Suppressor macrophage treated with lipopolysaccharide for 1 hour (primary cell): ENCODE results near the gene TMEM126B.
"Not testable (repeated sequence)": the region's sequence is repeated elsewhere in the genome, so short reads cannot be mapped to it uniquely, and the experiment has no call there.

ENCODE experiments used
- DNase-seq, 3 donors: peaks; one replicate each; pipeline ENCODE4 v3.0.0-alpha.2; 2020 to 2022

Gene TMEM126B

DNA sequence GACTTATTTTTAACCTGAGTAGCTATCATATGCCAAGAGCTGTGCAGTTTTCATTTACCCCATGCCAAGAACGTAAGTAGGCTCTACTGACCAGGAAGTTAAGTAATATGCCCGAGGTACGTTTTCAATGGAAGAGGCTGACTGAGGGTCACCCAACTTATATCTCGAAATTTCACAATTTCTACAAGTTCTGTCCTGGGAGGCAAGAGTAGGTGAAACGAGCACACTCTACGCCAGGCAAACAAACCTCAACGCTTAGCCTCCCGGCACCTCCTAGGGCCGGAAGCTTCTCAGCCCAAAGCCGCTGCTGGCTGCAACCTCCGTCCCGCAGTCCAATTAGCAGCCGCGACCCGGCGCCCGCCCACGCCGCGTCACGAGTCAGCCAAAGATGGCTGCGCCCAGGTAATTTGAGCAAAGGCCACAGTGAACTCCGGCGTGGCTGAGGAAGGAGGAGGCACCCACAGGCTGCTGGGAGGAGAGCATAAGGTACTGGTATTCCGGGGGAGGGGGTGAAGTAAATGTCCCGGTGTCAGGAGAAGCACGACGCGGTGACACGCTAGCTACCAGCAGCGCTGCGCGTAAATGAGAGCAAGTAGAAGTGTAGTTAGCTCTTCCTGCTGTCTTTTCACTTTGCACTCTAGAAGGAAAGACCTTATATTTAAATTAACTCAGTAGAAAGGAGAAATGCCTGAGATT lies 19.4 kb downstream of the TMEM126B start, which contains the start of gene TMEM126A:
Gene TMEM126A, plus strand, starts transcription at position 364 of the 696 bp plus-strand sequence. CDS start 2,289 bp downstream, outside the sequence.
- peak; percentile 87 to 94 (median 90) for DNase-seq

DNA sequence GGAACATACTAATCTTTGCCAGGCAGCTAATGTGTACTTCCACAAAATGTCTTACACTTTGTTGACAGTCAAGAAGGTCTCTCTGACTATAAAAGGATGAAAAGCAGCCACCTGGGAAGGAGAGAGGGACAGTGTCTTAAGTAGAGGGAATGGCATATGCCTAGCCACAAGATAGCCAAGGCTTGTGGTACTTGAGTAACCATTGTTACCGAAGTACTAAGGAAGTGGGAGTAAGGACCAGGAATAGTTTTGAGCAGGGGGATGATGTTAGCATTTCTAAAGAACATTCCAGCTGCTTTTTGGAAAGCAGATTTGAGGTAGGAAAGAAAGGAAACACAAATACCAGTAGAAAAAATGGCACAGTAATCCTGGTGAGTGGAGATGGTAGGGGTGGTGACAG lies 22.7 kb downstream of the TMEM126B start:
- DNase-seq, result no peak

DNA sequence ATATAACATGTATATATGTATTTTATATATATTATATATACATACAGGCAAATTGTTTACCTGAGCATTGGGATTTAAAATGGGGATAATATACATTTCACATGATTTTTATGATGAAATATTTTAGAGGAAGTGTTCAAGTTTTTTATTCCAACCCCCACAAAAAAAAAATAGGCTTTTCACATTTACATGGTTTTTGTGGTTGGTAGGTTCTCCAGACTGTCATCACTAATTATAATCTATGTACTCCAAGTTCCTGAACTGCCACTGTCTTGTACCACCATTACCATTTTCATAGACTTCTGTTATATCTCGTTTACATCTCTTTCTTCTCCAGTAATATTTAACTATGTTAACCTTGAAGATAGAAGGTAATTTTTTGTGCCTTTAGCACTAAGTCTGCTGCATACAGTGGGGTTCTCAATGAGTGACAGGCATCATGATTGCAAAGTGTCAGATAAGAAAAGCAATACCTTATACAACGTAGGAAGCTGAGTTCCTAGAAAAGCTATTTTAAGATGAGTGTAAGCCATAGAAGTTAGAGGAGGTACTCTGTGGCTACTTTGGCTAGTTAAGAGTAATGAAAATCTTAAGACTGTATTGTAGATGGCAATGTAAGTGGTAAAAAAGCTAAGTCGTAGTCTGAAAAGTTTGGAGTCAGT lies 24.5 kb downstream of the TMEM126B start:
- DNase-seq, result peak in 2 of 3 donors; percentile 18 to 29

DNA sequence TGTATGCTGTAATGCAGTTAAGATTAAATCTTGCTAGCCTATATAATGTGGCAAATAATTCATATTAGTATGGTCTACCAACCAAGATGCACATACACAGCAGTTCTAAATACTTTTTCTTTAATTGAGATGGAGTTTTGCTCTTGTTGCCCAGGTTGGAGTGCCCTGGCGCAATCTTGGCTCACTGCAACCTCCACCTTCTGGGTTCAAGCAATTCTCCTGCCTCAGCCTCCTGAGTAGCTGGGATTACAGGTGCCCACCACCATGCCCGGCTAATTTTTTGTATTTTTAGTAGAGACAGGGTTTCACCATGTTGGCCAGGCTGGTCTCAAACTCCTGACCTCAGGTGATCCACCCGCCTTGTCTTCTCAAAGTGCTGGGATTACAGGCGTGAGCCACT lies 25.9 kb downstream of the TMEM126B start:
- DNase-seq, result not testable (repeated sequence)

DNA sequence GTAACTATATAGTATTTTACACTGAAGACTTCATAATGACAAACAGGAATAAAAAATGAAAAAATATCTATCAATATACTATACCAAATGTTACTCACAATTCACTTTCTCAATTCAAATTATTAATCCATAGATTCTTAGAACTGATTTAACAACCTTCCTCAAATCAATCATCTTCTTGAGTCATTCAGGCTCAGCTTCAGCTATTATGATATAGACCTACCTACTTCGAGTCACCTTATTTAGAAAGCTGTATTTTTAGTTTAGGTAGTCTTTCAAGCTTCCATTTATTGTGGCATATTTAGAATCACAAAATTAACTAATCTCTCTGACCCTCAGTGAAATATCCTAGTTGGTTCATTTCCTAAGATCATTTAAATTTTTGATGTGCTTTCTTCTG lies 28.4 kb downstream of the TMEM126B start:
- no peak for DNase-seq

DNA sequence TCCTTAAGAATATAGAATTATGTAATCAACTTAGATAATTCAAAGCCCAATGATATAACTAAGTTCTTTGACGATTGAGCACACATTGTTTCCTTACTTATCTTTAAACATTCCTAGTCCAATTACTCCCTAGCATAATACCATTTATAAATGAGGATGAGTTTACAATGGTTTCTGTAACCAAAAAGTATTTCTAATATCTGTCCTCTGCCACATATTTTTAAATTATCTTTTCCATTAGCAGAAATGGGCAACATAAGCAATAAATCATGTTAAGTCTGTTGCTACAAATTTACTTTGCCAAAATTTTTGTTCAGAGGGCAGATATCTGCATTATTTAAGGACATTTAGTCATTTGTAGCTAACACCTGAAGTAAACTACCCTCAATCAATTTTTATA lies 29.8 kb downstream of the TMEM126B start:
- DNase-seq, result no peak

DNA sequence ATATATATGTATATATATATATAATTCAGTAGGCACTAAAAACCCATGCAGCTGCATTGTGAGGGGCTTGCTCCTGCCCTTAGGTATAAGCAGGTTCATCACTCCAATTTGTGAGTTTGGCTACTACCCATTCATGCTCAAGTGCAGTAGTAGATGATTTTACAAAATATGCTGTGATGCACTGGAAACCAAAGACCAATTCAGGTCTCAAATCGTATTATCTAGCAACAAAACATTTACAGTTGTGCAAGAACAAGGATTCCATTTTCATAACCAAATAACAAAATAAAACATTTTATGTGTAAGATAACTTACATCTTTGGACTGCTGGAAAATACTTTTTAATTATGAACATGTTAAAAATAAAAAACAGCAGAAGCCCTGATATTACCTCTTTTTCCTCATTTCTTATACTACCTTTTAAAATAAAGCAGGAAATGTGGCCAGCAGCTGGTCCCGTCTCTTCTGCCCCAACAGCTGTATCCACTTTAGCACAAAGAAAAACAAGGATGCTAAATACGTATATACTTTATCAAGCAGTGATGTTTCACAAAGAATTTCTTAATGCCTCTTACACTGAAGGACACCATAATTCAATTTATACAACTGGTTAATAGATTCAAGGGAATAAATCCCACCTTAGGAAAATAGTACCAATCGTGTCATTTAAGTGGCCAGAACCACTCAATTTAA lies 33.7 kb downstream of the TMEM126B start:
- DNase-seq, result no peak

DNA sequence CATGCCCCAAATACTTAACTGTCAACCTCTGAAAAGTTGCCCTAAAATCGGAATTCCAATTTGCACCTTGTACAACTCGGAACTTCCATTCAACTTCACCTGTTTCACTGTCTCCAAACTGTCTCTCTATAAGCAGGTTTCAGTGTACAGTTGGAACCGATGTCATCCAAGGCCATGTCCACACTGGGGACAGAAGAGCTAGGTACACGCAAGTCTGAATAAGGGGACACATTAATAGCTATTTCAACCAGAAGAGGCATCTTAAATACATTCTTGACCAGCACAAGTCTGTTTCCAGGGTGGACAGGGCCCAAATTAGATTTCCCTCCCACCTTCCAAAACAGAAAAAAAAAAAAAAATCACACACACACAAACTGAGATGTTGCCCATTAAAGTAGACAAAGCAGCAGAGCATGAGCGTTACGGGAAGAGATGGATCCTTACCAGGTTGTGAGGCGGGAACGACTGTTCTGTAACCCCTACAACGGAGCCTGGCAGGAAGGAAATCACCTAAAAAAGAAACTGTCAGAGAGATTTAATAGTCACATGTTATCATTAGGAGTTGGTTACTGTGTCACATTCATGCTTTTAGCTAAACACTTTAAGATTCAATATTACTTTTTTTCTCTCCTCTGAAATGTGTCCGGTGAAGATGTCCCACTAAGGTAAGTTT lies 34.8 kb downstream of the TMEM126B start:
- peak in 2 of 3 donors; percentile 9 to 19 for DNase-seq

DNA sequence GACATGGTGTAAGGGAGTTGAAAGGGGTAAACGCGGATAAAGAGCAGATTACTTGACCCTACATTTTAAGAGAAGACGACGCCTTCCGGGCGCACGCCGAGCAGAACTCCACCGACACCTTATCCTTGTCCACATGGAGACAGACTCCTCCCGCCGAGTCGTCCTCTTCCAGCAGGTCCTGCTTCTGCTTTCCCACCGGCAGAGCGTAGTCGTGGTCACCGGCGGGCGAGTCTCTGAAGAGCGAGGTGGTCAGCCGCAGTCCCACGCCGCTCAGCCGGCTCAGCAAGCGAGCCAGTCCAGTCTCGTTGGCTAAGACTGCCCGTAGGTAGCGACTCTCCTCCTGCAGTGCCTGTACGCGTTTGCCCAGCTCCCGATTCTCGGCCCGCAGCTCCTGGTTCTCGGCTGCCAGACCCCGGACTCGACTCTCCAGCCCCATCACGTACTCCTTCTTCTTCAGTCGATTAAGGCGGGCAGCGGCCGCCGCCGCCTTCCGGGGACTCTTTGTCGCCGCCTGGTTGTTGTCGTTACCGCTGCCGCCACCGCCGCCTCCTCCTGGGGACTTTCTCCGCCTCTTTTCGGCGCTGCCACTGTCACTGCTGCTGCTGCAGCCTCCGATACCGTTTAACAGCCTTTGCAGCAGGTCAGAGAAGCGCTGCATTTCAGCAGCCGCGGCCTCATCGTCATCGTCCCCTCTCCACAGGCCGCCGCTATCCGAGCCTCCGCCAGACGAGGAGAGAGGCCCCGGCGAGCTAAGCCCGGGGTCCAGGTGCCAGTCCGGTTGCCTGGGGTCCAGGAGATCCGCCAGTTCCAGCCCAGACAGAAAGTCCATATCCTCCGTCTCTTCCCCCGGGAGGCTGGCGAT lies 35.6 kb downstream of the TMEM126B start:
- peak; percentile 86 to 93 (median 88) for DNase-seq

DNA sequence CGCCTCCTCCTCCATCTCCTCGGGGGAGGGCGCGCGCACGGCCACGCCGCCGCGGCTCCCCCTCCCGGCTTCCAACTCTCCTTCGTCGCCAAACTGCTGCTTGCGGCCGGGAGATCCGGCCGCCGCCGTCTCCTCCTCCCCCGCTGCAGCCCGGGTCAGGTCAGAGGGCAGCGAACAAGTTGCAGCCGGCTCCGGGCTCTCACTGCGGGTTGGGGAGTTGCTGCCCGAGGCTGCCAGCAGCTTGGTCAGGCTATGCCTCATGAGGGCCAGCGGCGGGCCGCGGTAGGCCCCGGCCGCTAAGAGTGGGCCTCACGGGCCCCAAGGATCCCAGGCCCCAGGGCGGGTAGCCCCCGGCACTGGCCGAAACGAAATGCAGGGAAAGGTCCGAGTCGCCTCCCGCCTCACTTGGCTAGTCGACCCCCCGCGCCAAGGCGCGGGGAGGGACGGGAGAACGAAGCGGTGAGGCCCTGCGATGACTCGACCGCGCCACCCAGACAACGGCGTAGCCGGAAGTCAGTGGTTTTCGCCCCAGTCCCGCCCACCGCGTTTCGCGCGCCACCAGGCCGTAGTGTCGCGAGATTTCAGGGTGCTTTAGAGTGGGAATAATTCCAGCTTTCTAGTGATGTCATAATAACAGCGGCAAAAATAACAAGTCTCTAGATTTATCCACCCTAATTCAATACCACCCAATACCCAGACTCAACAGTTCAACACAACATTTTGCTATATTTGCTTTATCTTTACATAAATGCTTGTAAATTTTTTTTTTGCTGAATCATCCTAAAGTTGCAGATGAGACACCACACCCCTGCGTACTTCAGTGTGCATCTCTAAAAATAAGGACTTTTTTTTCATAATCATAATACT lies 36.5 kb downstream of the TMEM126B start, which contains the start of gene CREBZF:
Gene CREBZF, minus strand, starts transcription at position 515 of the 867 bp plus-strand sequence. Its CDS starts 254 bp downstream, at position 261.
- peak; percentile 98 to 99 (median 98) for DNase-seq

DNA sequence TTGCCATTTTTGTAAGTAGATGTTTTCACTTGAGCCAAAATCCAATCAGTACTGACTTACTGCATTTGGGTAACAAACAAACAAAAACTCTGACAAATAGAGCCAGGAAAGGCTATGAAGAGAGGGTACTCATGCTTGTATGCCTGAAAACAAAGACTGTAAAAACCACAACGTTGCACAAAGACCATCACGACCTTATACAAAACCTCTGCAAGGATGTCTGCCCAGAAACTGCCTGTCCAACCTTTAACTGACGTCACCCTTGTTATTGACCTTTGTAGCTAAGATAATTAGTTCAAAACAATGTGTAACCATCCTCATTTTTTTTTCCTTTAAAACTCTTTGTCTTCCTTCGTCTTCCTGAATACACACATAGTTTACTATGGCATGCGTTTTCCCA lies 37.3 kb downstream of the TMEM126B start:
- no peak for DNase-seq

DNA sequence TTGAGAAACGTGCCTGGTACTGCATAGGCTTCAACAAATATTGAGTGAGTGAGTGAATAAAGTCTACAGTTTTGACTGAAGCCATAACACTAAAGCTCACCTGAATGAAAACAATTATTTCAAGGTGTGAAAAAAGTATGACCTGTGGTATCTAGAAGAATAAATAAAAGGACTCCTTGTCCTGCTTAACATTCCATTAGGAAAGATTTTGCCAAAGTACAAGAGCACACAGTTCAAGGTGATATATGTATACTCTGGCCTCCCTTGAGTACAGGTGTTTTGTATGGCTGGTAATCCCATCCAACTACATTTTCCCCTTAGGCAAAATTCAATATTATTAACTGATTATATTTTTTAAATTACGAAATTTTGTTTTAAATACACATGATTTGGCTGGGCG lies 38.3 kb downstream of the TMEM126B start:
- no peak for DNase-seq

DNA sequence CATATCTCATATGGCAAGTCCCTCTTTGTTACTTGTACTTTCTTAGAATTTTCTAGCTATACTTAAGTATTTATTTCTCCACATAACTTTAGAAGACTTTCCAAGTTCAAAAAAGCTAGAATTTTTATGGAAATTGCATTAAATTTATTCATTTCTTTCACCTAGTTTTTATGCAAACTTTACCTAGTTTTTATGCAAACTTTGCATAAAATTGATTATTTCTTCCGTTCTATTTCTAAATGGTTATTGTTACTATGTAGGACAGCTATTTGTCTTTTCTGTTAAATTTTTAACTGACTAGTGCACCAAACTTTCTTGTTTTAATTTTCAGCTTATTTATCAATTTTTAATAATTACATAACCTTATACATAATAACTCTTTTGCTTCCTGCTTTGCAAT lies 39.8 kb downstream of the TMEM126B start:
- DNase-seq, result no peak

DNA sequence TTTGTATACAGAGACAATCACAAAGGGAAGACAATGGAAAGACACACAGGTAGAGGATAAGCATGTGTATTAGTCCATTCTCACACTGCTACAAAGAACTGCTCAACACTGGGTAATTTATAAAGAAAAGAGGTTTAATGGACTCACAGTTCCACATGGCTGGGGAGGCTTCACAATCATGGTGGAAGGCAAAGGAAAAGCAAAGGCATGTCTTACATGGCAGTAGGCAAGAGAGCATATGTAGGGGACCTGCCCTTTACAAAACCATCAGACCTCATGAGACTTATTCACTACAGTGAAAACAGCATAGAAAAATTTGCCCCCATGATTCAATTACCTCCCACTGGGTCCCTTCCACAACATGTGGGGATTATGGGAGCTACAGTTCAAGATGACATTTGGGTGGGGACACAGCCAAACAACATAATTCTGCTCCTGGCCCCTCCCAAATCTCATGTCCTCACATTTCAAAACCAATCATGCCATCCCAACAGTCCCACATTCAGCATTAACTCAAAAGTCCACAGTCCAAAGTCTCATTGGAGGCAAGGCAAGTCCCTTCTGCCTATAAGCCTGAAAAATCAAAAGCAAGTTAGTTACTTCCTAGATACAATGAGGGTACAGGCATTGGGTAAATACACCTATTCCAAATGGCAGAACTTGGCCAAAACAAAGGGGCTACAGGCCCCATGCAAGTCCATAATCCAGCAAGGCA lies 42.7 kb downstream of the TMEM126B start:
- DNase-seq, result not testable (repeated sequence)

DNA sequence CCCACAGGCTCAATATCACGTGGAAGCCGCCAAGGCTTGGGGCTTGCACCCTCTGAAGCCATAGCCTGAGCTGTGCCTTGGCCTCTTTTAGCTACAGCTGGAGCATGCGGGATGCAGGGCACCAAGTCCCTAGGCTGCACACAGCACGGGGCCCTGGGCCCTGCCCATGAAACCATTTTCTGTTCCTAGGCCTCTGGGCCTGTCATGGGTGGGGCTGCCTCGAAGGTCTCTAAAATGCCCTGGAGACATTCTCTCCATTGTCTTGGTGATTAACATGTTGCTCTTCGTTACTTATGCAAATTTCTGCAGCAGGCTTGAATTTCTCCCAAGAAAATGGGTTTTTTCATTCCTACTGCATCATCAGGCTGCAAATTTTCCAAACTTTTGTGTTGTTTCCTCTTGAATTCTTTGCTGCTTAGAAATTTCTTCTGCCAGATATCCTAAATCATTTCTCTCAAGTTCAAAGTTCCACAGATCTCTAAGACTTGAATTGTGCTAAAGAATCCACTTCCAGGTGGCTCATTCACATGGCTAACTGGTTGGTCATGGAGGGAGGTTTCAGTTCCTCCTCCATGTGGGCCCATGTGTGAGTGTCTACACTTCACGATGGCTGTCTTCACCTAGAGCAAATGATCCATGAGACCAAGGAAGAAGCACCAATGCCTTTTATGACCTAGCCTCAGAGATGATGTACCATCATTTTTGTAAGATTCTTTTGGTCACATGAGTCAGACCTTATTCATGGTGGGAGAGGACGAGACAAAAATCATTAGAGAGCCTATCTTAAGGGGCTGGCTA lies 43.9 kb downstream of the TMEM126B start:
- DNase-seq, result no peak

DNA sequence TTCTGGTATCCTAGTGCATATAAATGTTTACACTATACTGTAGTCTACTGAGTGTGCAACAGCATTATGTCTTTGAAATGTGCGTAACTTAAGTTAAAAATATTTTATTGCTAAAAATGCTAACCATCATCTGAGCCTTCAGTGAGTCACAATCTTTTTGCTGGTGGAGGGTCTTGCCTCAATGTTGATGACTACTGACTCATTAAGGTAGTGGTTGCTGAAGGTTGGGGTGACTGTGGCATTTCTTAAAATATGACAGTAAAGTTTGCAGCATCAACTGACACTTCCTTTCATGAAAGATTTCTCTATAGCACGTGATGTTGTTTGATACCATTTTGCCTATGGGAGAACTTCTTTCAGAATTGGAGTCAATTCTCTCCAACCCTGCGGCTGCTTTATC lies 45.0 kb downstream of the TMEM126B start:
- DNase-seq, result no peak

DNA sequence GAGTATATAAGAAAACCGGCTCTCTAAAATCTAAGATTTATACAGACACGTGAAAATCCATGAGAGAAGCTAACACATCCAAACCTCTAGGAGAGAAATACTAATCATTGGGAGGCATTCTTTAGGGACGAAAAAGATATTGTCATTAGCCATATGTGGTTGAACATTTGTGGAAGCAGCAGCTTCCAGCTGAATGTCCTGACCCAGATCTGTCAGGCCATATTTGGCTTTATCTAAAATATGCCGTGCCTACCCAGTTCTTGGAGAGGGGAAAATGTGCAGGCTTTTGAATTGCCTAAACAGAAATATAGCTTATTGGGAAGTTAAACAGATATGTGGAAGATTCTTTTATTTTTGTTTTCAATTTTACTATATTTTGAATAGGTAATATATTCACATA lies 51.2 kb downstream of the TMEM126B start:
- no peak for DNase-seq

DNA sequence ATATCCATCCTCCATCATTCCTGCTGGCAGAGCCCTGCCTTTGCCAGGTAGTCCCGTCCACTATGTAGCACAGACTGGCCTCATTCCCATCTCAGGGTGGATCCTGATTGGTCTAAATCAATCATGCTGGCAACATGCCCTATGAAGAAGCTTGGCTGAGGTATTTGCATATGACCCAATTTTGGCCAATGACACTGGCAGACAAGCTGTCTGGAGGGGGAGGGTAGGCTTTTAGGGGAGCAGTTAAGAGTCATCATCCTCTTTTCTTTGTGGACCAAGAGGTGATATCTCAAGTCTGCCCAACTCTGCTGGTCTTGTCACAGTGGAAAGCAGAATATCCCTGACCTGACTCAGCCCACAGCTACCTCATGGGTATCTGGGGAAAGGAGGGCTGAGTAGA lies 52.5 kb downstream of the TMEM126B start:
- no peak for DNase-seq
